ENCODE results near the gene CUL7. TPM values are rescaled to one million over a fixed set of nuclear protein-coding genes. Genes with fewer than 3 reads are reported as not detected.

CUL7 gene
- total RNA-seq, result 10 to 100 TPM; 13.9 TPM

GRCh38 chr6:43053545-43054205 lies at the start of gene CUL7:
Gene CUL7, minus strand, starts transcription at chr6:43053851. Its CDS starts 1,063 bp downstream, at chr6:43052788.
- peak; percentile 99 for ATAC-seq
- H3K4me1 Mint-ChIP-seq (ENCODE audit: low read depth), result peaks cover 44% of the 10 kb centered on the region
- intact Hi-C loops (cut with micrococcal nuclease), result loop anchor here (10.0 kb wide), 1 partner anchor 149 kb away; no protein-coding TSS in a partner anchor
- H3K27me3 Mint-ChIP-seq, result no peaks in the 10 kb centered on the region
- peaks cover 45% of the 10 kb centered on the region for H3K36me3 Mint-ChIP-seq (ENCODE audit: low read depth)
- DNase-seq, result peak; percentile 94
- no peak for TF ChIP-seq CTCF (IDR thresholded peaks at IDR 0.05)
- H3K9me3 Mint-ChIP-seq, result no peaks in the 10 kb centered on the region
- POLR2A ChIA-PET, result interaction anchor here (0.6 to 1.7 kb wide), 11 partner anchors 13 to 133 kb away, joined by 3 to 7 read pairs (median 3); partner anchors contain the start of genes CNPY3, PEX6 and RRP36
- peak within 1 kb of the TSS; percentile 96 for H3K27ac Mint-ChIP-seq
- CTCF ChIA-PET, result interaction anchor here (1.0 to 3.1 kb wide), 5 partner anchors 12 to 90 kb away, joined by 3 to 21 read pairs (median 6); partner anchors contain the start of gene RRP36
- peak within 1 kb of the TSS; percentile 93 for H3K4me3 Mint-ChIP-seq

GRCh38 chr6:43101497-43101896 lies 47.8 kb upstream of the CUL7 start:
- Mint-ChIP-seq H3K27me3 (no peaks in the 10 kb centered on the region), H3K36me3 (ENCODE audit: low read depth) (no peaks in the 10 kb centered on the region), H3K9me3 (no peaks in the 10 kb centered on the region), H3K4me1 (ENCODE audit: low read depth) (peaks cover 2% of the 10 kb centered on the region), H3K27ac (no peak overlapping the region), H3K4me3 (no peak overlapping the region)
- intact Hi-C loops (cut with micrococcal nuclease), result no loop called here
- TF ChIP-seq CTCF (IDR thresholded peaks at IDR 0.05), result no peak
- ChIA-PET POLR2A (no interaction called here), CTCF (no interaction called here)
- no peak for DNase-seq
- ATAC-seq, result no peak

DNA sequence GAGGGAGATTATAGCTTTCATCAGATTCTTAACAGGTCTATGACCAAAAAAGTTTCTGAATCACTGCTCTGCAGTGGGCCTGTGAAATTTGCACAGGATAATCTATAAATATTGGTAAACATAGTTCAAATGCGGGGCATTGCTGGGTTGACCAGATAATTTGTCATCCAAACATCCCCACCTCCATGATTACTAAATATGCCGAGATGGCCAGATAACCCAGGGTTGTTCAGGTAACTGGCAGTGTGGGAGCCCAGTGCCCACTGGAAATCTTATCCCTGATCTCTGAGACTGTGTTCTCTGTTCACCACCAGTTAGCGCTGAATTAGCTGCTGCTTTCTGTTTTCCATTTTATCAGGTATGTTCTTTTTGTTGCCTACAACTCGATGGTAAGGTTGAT lies 43.9 kb upstream of the CUL7 start:
- ChIA-PET POLR2A (interaction anchor here (1.5 kb wide), 1 partner anchor 59 kb away, joined by 3 read pairs; no protein-coding TSS in a partner anchor), CTCF (interaction anchor here (0.8 to 3.0 kb wide), 3 partner anchors 13 to 47 kb away, joined by 3 to 10 read pairs (median 4); no protein-coding TSS in a partner anchor)
- no peak overlapping the region for H3K4me3 Mint-ChIP-seq
- H3K36me3 Mint-ChIP-seq (ENCODE audit: low read depth), result no peaks in the 10 kb centered on the region
- H3K27ac Mint-ChIP-seq, result no peak overlapping the region
- H3K27me3 Mint-ChIP-seq, result no peaks in the 10 kb centered on the region
- ATAC-seq, result no peak
- H3K9me3 Mint-ChIP-seq, result no peaks in the 10 kb centered on the region
- TF ChIP-seq CTCF (IDR thresholded peaks at IDR 0.05), result no peak
- DNase-seq, result no peak
- peaks cover 2% of the 10 kb centered on the region for H3K4me1 Mint-ChIP-seq (ENCODE audit: low read depth)
- intact Hi-C loops (cut with micrococcal nuclease), result no loop called here

GRCh38 chr6:43097098-43097489 lies 43.4 kb upstream of the CUL7 start:
- Mint-ChIP-seq H3K4me3 (no peak overlapping the region), H3K36me3 (ENCODE audit: low read depth) (no peaks in the 10 kb centered on the region), H3K27ac (no peak overlapping the region), H3K4me1 (ENCODE audit: low read depth) (peaks cover 2% of the 10 kb centered on the region), H3K27me3 (no peaks in the 10 kb centered on the region), H3K9me3 (no peaks in the 10 kb centered on the region)
- CTCF ChIA-PET, result interaction anchor here (0.8 to 3.0 kb wide), 3 partner anchors 13 to 47 kb away, joined by 3 to 10 read pairs (median 4); no protein-coding TSS in a partner anchor
- POLR2A ChIA-PET, result interaction anchor here (1.5 kb wide), 1 partner anchor 58 kb away, joined by 3 read pairs; no protein-coding TSS in a partner anchor
- intact Hi-C loops (cut with micrococcal nuclease), result no loop called here
- no peak for TF ChIP-seq CTCF (IDR thresholded peaks at IDR 0.05)
- DNase-seq, result no peak
- no peak for ATAC-seq

Data from activated CD8-positive, alpha-beta T cell treated with anti-CD3 and anti-CD28 coated beads for 36 hours (primary cell).